GM13976 (cell line): ENCODE measurements around the gene SPX.

Experiments
- DNase-seq: peaks from one replicate; pipeline ENCODE4 v3.0.0; 2012; ENCODE audit warnings: low spot score
- in situ Hi-C: fragments of 300-500 bp; cut with MboI; formaldehyde crosslinking; loops from one replicate; pipeline ENCODE4 v1.12.0; 2022; ENCODE audit warnings: low sequenced_read_pairs, mixed read lengths, inconsistent platforms; ENCODE audit not compliant: unreplicated experiment
- TF ChIP-seq, protein P1 (sequence below): IDR thresholded peaks from 2 replicates; pipeline ENCODE4 v1.5.1; 2012; ENCODE audit warnings: borderline replicate concordance, mild to moderate bottlenecking; ENCODE audit not compliant: insufficient read depth; ENCODE audit errors: extremely low read depth, missing control alignments, control extremely low read depth

The SPX gene

GRCh38 chr12:21543151-21543550 is 17.1 kb downstream of the SPX start:
- in situ Hi-C loops, result no loop called here

DNA sequence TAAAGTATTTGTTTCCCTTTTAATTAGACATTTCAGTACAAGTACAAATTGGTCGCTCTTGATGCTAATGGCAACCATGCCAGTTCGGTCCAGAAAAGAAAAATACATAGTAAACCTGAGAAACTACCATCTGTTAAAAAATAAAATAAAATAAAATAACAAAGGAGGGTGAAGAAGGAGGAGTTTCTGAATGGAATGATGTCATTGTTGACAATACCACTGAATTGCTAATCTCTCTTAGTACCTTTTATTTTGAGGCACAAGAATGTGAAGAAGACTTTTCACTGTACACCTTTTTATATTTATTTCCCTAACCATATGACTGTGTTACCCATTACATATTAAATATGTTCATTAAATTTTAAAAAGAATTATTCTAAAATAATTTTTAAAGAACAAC is 19.5 kb downstream of the SPX start:
- no peak for DNase-seq
- in situ Hi-C loops, result no loop called here
- TF ChIP-seq, protein P1, sequence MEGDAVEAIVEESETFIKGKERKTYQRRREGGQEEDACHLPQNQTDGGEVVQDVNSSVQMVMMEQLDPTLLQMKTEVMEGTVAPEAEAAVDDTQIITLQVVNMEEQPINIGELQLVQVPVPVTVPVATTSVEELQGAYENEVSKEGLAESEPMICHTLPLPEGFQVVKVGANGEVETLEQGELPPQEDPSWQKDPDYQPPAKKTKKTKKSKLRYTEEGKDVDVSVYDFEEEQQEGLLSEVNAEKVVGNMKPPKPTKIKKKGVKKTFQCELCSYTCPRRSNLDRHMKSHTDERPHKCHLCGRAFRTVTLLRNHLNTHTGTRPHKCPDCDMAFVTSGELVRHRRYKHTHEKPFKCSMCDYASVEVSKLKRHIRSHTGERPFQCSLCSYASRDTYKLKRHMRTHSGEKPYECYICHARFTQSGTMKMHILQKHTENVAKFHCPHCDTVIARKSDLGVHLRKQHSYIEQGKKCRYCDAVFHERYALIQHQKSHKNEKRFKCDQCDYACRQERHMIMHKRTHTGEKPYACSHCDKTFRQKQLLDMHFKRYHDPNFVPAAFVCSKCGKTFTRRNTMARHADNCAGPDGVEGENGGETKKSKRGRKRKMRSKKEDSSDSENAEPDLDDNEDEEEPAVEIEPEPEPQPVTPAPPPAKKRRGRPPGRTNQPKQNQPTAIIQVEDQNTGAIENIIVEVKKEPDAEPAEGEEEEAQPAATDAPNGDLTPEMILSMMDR, result no peak

More at GRCh38 chr12:21543151-21543550, 17.1 kb downstream of the SPX start:
- no peak for DNase-seq
- TF ChIP-seq, protein P1, result no peak

- DNase-seq, result no peak
- in situ Hi-C loops, result no loop called here
- TF ChIP-seq, protein P1, result no peak
These were observed 20.6 kb downstream of the SPX start for GRCh38 chr12:21546716-21547115.

DNA sequence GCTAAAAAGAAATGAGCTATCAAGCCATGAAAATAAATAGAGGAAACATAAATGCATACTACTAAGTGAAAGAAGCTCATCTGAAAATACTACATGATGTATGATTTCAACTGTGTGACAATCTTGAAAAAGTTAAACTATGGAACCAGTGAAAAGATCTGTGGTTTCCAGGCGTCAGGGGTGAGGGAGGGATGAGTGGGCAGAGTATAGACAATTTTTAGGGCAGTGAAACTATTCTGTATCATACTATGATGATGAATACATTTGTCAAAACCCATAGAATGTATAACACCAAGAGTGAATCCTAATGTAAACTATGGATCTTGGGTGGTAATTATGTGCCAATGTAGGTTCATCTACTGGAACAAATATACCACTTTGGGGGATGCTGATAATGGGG is 21.3 kb downstream of the SPX start:
- TF ChIP-seq, protein P1, result no peak
- no peak for DNase-seq
- in situ Hi-C loops, result no loop called here

DNA sequence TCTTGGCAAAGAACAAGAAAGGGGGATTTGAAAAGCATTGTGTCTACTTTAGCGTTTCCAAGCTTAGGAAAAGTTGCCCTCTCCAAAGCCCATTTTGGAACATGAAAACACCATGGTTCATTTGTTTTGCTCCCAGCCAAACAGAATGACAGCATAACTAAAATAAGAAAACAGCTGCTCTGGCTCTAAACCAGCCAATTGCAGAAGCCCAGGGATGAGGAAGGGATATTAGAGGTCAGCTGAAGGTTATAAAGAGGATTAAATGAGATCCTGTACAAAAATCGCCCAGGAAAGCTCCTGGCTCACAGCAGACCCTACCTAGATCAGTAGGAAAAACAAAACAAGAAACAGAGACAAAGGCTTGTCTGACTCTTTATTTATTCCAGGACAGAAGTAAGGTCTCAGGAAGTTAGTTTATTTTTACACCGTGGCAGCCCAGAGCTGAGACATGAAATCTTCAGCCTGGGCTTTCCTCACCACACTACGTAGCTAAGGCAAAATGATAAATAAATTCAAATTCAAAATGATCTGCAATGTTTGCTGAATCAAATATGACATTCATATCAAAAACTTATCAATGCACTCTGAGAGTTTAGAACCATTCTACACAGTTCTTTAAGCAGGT is 25.9 kb downstream of the SPX start:
- no peak for DNase-seq
- TF ChIP-seq, protein P1, result no peak
- in situ Hi-C loops, result no loop called here

DNA sequence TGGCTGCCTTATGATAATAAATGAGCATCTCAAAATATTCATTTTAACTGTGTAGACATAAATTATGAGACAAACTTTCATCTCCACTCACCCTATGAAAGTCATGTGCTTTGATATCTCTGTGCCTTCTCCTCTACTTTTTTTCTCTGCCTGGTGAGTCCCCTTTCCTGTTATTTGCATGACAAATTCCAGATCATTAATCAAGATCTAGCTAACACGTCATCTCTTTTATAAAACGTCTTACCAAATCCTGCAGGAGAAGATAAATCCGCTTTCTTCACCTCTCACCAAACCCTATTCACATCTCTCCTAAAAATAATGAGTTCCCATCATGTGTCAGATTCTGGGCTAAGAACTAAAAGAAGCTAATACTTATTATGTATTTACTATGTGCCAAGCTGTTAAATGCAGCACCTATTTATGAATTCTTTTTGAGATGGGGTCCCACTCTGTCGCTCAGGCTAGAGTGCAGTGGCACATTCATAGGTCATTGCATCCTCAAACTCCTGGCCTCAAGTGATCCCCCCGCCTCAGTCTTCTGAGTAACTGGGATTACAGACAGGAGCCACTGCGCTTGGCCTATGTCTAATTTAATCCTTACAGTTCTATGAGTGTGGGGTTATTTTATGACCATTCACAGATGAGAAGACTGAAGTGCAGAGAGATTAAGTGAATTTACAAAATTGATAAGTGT is 26.7 kb downstream of the SPX start:
- DNase-seq, result no peak
- TF ChIP-seq, protein P1, result no peak
- in situ Hi-C loops, result no loop called here
